ENCODE data around the gene SEZ6.

DNA sequence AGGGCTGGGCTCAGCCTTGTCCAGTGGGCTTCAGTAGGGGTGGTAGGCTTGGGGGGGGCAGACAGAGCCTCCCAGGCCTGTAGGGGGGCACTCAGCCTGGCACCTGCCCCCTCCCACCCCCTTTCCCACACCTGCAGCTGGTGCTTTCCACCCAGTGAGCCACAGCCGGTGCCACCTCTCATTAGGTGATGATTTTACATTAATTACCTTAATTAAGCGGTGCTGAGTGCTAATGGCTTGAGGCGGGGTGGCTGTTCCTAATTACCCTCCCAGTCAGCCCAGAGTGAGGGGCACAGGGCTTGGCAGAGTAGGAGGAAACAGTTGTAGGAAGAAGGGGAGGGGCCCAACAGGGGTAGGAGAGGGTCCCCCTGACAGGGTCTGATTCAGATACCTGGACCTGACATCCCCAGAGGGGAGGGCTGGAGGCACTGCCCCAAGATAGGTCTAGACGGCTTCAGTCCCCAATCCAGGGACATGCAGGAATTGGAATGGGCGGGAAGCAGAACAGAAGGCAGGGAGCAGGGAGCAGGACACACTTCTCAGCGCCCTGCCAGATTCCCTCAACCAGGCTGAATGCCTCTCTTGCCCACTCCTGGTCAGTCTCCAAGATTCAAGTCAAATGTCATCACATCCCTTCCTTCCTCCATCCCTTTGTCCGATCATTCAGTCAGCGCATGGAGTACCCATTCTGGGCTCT, 28.0 kb downstream of the SEZ6 start:
- no peak for TF ChIP-seq CTCF (IDR thresholded peaks at IDR 0.05; ENCODE audit: low read depth, low read length)
- TF ChIP-seq EZH2phosphoT487 (IDR thresholded peaks at IDR 0.05; ENCODE audit: low read depth), result no peak

Measured in OCI-LY3 (cell line).